RWPE2 (cell line): Measurements from ENCODE around the gene RIPOR1.

Source experiments
- ATAC-seq: fragments of 200-7000 bp; cut with Tn5 transposase; 3 replicates; pipeline ENCODE4 v1.9.1; 2021; ENCODE audit warnings: low read depth
- DNase-seq: peaks from one replicate; pipeline ENCODE4 v3.0.0-alpha.2; 2020; ENCODE audit warnings: low spot score
- H3K27ac ChIP-seq: fragments of 450-650 bp; 2 replicates; pipeline ENCODE4 v1.5.1; 2017; ENCODE audit warnings: mild to moderate bottlenecking; ENCODE audit not compliant: poor library complexity, severe bottlenecking
- H3K27me3 ChIP-seq: fragments of 250-450 bp; sonication (Bioruptor Pico); 2 replicates; pipeline ENCODE4 v1.5.1; 2021; ENCODE audit warnings: mild to moderate bottlenecking, moderate library complexity; ENCODE audit not compliant: insufficient read depth, poor library complexity, severe bottlenecking
- H3K36me3 ChIP-seq: fragments of 250-450 bp; sonication (Bioruptor Pico); 2 replicates; pipeline ENCODE4 v1.5.1; 2020; ENCODE audit warnings: low read depth, mild to moderate bottlenecking, moderate library complexity
- H3K4me1 ChIP-seq: fragments of 250-450 bp; sonication (Bioruptor Pico); 2 replicates; pipeline ENCODE4 v1.5.1; 2021; ENCODE audit warnings: mild to moderate bottlenecking, moderate library complexity; ENCODE audit not compliant: insufficient read depth, poor library complexity, severe bottlenecking
- H3K4me3 ChIP-seq: fragments of 250-450 bp; sonication (Bioruptor Pico); 2 replicates; pipeline ENCODE4 v1.5.1; 2021; ENCODE audit warnings: mild to moderate bottlenecking, moderate library complexity; ENCODE audit not compliant: severe bottlenecking
- H3K9me3 ChIP-seq: fragments of 250-450 bp; sonication (Bioruptor Pico); 2 replicates; pipeline ENCODE4 v1.5.1; 2021; ENCODE audit warnings: mild to moderate bottlenecking, moderate library complexity; ENCODE audit not compliant: severe bottlenecking
- TF ChIP-seq, protein P1 (sequence below): fragments of 450-650 bp; IDR thresholded peaks from one replicate; pipeline ENCODE4 v1.5.1; 2017; ENCODE audit warnings: mild to moderate bottlenecking, moderate library complexity; ENCODE audit not compliant: poor library complexity, severe bottlenecking

RIPOR1 gene

DNA sequence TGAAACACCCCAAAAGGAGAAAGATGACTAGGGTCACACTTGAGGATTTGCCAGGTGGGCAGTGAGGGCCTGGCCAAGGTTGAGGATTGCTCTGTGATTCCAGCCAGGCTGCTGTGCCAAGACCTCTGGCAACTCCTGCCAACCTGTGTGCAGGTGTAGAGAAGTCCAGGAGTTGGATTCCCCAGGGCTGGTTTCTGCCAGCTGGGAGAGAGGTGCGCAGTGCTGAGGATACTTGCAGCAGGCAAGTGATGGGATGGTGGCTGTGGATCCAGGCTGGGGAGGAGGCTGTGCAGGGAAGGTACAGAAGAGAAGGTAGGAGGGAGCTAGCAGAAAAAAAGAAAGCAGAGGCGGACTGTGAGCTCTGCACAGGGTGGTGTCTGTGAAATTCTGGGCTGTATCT, 6.6 kb downstream of the RIPOR1 start:
- Histone ChIP-seq H3K36me3 (peaks cover 21% of the 10 kb centered on the region), H3K4me1 (peaks cover 3% of the 10 kb centered on the region), H3K4me3 (no peak overlapping the region), H3K27me3 (no peaks in the 10 kb centered on the region), H3K9me3 (no peaks in the 10 kb centered on the region), H3K27ac (no peak overlapping the region)
- TF ChIP-seq, protein P1, sequence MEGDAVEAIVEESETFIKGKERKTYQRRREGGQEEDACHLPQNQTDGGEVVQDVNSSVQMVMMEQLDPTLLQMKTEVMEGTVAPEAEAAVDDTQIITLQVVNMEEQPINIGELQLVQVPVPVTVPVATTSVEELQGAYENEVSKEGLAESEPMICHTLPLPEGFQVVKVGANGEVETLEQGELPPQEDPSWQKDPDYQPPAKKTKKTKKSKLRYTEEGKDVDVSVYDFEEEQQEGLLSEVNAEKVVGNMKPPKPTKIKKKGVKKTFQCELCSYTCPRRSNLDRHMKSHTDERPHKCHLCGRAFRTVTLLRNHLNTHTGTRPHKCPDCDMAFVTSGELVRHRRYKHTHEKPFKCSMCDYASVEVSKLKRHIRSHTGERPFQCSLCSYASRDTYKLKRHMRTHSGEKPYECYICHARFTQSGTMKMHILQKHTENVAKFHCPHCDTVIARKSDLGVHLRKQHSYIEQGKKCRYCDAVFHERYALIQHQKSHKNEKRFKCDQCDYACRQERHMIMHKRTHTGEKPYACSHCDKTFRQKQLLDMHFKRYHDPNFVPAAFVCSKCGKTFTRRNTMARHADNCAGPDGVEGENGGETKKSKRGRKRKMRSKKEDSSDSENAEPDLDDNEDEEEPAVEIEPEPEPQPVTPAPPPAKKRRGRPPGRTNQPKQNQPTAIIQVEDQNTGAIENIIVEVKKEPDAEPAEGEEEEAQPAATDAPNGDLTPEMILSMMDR, result no peak
- DNase-seq (no peak), ATAC-seq (no peak)

GRCh38 chr16:67537270-67537635, 8.6 kb downstream of the RIPOR1 start:
- TF ChIP-seq, protein P1, result no peak
- Histone ChIP-seq H3K27me3 (no peaks in the 10 kb centered on the region), H3K9me3 (no peaks in the 10 kb centered on the region), H3K36me3 (peaks cover 42% of the 10 kb centered on the region), H3K27ac (peak overlapping the region; percentile 39), H3K4me1 (peaks cover 5% of the 10 kb centered on the region), H3K4me3 (peak overlapping the region; percentile 43)
- peak; percentile 63 for ATAC-seq
- no peak for DNase-seq

- Histone ChIP-seq H3K36me3 (peaks cover 43% of the 10 kb centered on the region), H3K4me3 (peak overlapping the region; percentile 43), H3K9me3 (no peaks in the 10 kb centered on the region), H3K27ac (peak overlapping the region; percentile 39), H3K27me3 (no peaks in the 10 kb centered on the region), H3K4me1 (peaks cover 5% of the 10 kb centered on the region)
- TF ChIP-seq, protein P1, result no peak
- DNase-seq (no peak), ATAC-seq (peak; percentile 2; the same call in 2 of the 3 replicates)
These were observed 9.3 kb downstream of the RIPOR1 start for GRCh38 chr16:67537636-67538591.

- Histone ChIP-seq H3K27me3 (no peaks in the 10 kb centered on the region), H3K4me1 (peaks cover 5% of the 10 kb centered on the region), H3K9me3 (no peaks in the 10 kb centered on the region), H3K36me3 (peaks cover 50% of the 10 kb centered on the region), H3K27ac (peak overlapping the region; percentile 39), H3K4me3 (no peak overlapping the region)
- DNase-seq (no peak), ATAC-seq (no peak)
- TF ChIP-seq, protein P1, result no peak
These were observed 10.1 kb downstream of the RIPOR1 start for GRCh38 chr16:67538666-67539101.

GRCh38 chr16:67539271-67539670, 10.6 kb downstream of the RIPOR1 start:
- TF ChIP-seq, protein P1, result no peak
- Histone ChIP-seq H3K4me3 (no peak overlapping the region), H3K4me1 (peaks cover 5% of the 10 kb centered on the region), H3K9me3 (no peaks in the 10 kb centered on the region), H3K27ac (no peak overlapping the region), H3K27me3 (no peaks in the 10 kb centered on the region), H3K36me3 (peaks cover 50% of the 10 kb centered on the region)
- DNase-seq (no peak), ATAC-seq (no peak)
